Natural killer cell (primary cell): ENCODE data around the gene TMED10. TPM values are rescaled to one million over a fixed set of nuclear protein-coding genes. Genes with fewer than 3 reads are reported as not detected.
A peak's percentile ranks its signal among the peaks of the same experiment; 100 is the strongest.

Source experiments
- ATAC-seq, 3 donors: fragments of 150-1000 bp in 2 of 3; fragments of 200-7000 bp in 1 of 3; cut with Tn5 transposase; 1 replicate in 1 of 3; 2 replicates in 2 of 3; pipeline ENCODE4 v1.10.0; 2021; ENCODE audit warnings: mild to moderate bottlenecking in 2 of 3, moderate library complexity in 2 of 3
- DNase-seq, 2 donors: peaks; one replicate each; pipeline versions ENCODE4 v3.0.0 to v3.0.0-alpha.2; 2013 to 2021; ENCODE audit warnings: mixed read lengths in 1 of 2
- H3K27ac ChIP-seq: one replicate; pipeline ENCODE4 v1.5.1; 2013; ENCODE audit warnings: mild to moderate bottlenecking, low read length
- H3K27me3 ChIP-seq: one replicate; pipeline ENCODE4 v1.6.1; 2013; ENCODE audit warnings: low read length; ENCODE audit not compliant: control insufficient read depth, insufficient read depth
- H3K36me3 ChIP-seq: one replicate; pipeline ENCODE4 v1.6.1; 2013; ENCODE audit warnings: low read length; ENCODE audit not compliant: control insufficient read depth, insufficient read depth
- H3K4me1 ChIP-seq: one replicate; pipeline ENCODE4 v1.6.1; 2013; ENCODE audit warnings: low read length; ENCODE audit not compliant: control insufficient read depth, insufficient read depth
- H3K4me3 ChIP-seq: one replicate; pipeline ENCODE4 v1.5.1; 2013; ENCODE audit warnings: low read length
- H3K9me3 ChIP-seq: one replicate; pipeline ENCODE4 v1.6.1; 2013; ENCODE audit warnings: low read length; ENCODE audit not compliant: control insufficient read depth, insufficient read depth
- H3K27ac Mint-ChIP-seq, 2 donors: one replicate each; pipeline ENCODE4 v1.8.0; 2022; ENCODE audit warnings: mild to moderate bottlenecking in 2 of 2, mixed read lengths in 2 of 2, moderate library complexity in 1 of 2
- H3K27me3 Mint-ChIP-seq, 2 donors: one replicate each; pipeline ENCODE4 v1.8.0; 2022; ENCODE audit warnings: low read depth in 2 of 2, mixed read lengths in 2 of 2
- H3K36me3 Mint-ChIP-seq: one replicate; pipeline ENCODE4 v1.8.0; 2022; ENCODE audit warnings: mixed read lengths
- H3K4me1 Mint-ChIP-seq, 2 donors: one replicate each; pipeline ENCODE4 v1.8.0; 2022; ENCODE audit warnings: mixed read lengths in 2 of 2
- H3K4me3 Mint-ChIP-seq: one replicate; pipeline ENCODE4 v1.8.0; 2022; ENCODE audit warnings: mild to moderate bottlenecking, moderate library complexity, mixed read lengths
- H3K9me3 Mint-ChIP-seq, 2 donors: one replicate each; pipeline ENCODE4 v1.8.0; 2022; ENCODE audit warnings: mixed read lengths in 2 of 2
- CTCF ChIP-seq: fragments of 200-600 bp; IDR thresholded peaks from one replicate; pipeline ENCODE4 v1.8.0; 2022; ENCODE audit warnings: antibody characterized with exemption
- WGBS: methylation state at CpG from one replicate; pipeline ENCODE4 v1.1.7; 2013; ENCODE audit warnings: missing lambda C conversion rate; ENCODE audit not compliant: insufficient coverage; 5-methylcytosine and 5-hydroxymethylcytosine counted together
- intact Hi-C: fragments of 100-400 bp; cut with micrococcal nuclease; formaldehyde crosslinking; loops from one replicate; pipeline ENCODE4 v1.14.2; 2022
- total RNA-seq, 4 donors: library from RNA; stranded (reverse); fragments of 120-200 nt in 1 of 4; gene quantifications; one replicate each; pipeline versions ENCODE4 v1.2.3 to v1.2.4, GENCODE V29; 2013 to 2022

TMED10 gene
- total RNA-seq, 3 donors from 2014 or later (not counting 1 experiment from before 2014, with no cell fraction given): 216 to 244 (median 231) TPM

- DNase-seq: no peak
- no peak overlapping the region for H3K27ac ChIP-seq
- Mint-ChIP-seq H3K27ac (peak overlapping the region in 1 of 2 donors; percentile 13), H3K27me3 (no peaks in the 10 kb centered on the region), H3K4me1 (peaks cover 62 to 63% of the 10 kb centered on the region in 2 donors), H3K36me3 (no peaks in the 10 kb centered on the region), H3K4me3 (no peak overlapping the region), H3K9me3 (no peaks in the 10 kb centered on the region)
- WGBS: 95% methylated on average over 2 of the region's 3 CpGs
- no peaks in the 10 kb centered on the region for H3K36me3 ChIP-seq
- H3K27me3 ChIP-seq: no peaks in the 10 kb centered on the region
- intact Hi-C loops: no loop called here
- peaks cover 15% of the 10 kb centered on the region for H3K4me1 ChIP-seq
- TF ChIP-seq CTCF: no peak
- no peak for ATAC-seq
- no peak overlapping the region for H3K4me3 ChIP-seq
- H3K9me3 ChIP-seq: no peaks in the 10 kb centered on the region
These were observed 7.7 kb downstream of the TMED10 start for GRCh38 chr14:75168586-75169335.

- Mint-ChIP-seq H3K9me3 (no peaks in the 10 kb centered on the region), H3K27me3 (no peaks in the 10 kb centered on the region), H3K4me1 (peaks cover 61 to 63% of the 10 kb centered on the region in 2 donors), H3K27ac (peak overlapping the region in 1 of 2 donors; percentile 64), H3K4me3 (no peak overlapping the region), H3K36me3 (no peaks in the 10 kb centered on the region)
- H3K27ac ChIP-seq: no peak overlapping the region
- DNase-seq: no peak
- 100% methylated on average over 2 of the region's 2 CpGs for WGBS
- intact Hi-C loops: no loop called here
- H3K36me3 ChIP-seq: no peaks in the 10 kb centered on the region
- H3K9me3 ChIP-seq: no peaks in the 10 kb centered on the region
- H3K27me3 ChIP-seq: no peaks in the 10 kb centered on the region
- no peak for TF ChIP-seq CTCF
- no peak for ATAC-seq
- peaks cover 14% of the 10 kb centered on the region for H3K4me1 ChIP-seq
- no peak overlapping the region for H3K4me3 ChIP-seq
These were observed 9.1 kb downstream of the TMED10 start for GRCh38 chr14:75167325-75167724.

- H3K36me3 Mint-ChIP-seq: no peaks in the 10 kb centered on the region
- H3K27ac ChIP-seq: no peak overlapping the region
- no peak for DNase-seq
- H3K9me3 ChIP-seq: no peaks in the 10 kb centered on the region
- H3K27me3 Mint-ChIP-seq: no peaks in the 10 kb centered on the region
- H3K27me3 ChIP-seq: no peaks in the 10 kb centered on the region
- no peak for ATAC-seq
- TF ChIP-seq CTCF: no peak
- peaks cover 15% of the 10 kb centered on the region for H3K4me1 ChIP-seq
- H3K4me1 Mint-ChIP-seq: peaks cover 53 to 69% of the 10 kb centered on the region in 2 donors
- no peak overlapping the region for H3K27ac Mint-ChIP-seq
- no peaks in the 10 kb centered on the region for H3K36me3 ChIP-seq
- no peak overlapping the region for H3K4me3 ChIP-seq
- no peaks in the 10 kb centered on the region for H3K9me3 Mint-ChIP-seq
- intact Hi-C loops: no loop called here
- H3K4me3 Mint-ChIP-seq: no peak overlapping the region
- 95% methylated on average over 7 of the region's 8 CpGs for WGBS
These were observed 10.6 kb downstream of the TMED10 start for GRCh38 chr14:75165586-75166391.
